Smooth muscle cell (in vitro differentiated cells): ENCODE data around the gene PTCH2. TPM values are rescaled to one million over a fixed set of nuclear protein-coding genes. Genes with fewer than 3 reads are reported as not detected.
A peak's percentile ranks its signal among the peaks of the same experiment; 100 is the strongest.
"Not testable (repeated sequence)": the region's sequence is repeated elsewhere in the genome, so short reads cannot be mapped to it uniquely, and the experiment has no call there.

Experiments
- DNase-seq: peaks from one replicate; lab custom pipeline; 2025; ENCODE audit not compliant: unreplicated experiment; lab: John Stamatoyannopoulos, UW
- H2AFZ ChIP-seq: fragments of 200-600 bp; sonication (generic); 2 replicates; pipeline ENCODE4 v1.6.0; 2016; ENCODE audit warnings: antibody characterized with exemption, low read depth, mild to moderate bottlenecking
- H3F3A ChIP-seq: fragments of 200-600 bp; sonication (generic); 2 replicates; pipeline ENCODE4 v1.6.0; 2017; ENCODE audit warnings: antibody characterized with exemption, low read depth
- H3K27ac ChIP-seq: fragments of 200-600 bp; sonication (generic); 2 replicates; pipeline ENCODE4 v1.5.1; 2016; ENCODE audit warnings: low read depth, mild to moderate bottlenecking
- H3K27me3 ChIP-seq: fragments of 200-600 bp; sonication (generic); 2 replicates; pipeline ENCODE4 v1.6.1; 2016; ENCODE audit warnings: low read depth, mild to moderate bottlenecking
- H3K36me3 ChIP-seq: fragments of 200-600 bp; sonication (generic); 2 replicates; pipeline ENCODE4 v1.5.1; 2016; ENCODE audit warnings: low read depth
- H3K4me1 ChIP-seq: fragments of 200-600 bp; sonication (generic); 2 replicates; pipeline ENCODE4 v1.5.1; 2016; ENCODE audit warnings: low read depth
- H3K4me2 ChIP-seq: fragments of 200-600 bp; sonication (generic); 2 replicates; pipeline ENCODE4 v1.6.0; 2016; ENCODE audit warnings: mild to moderate bottlenecking
- H3K4me3 ChIP-seq: fragments of 200-600 bp; sonication (generic); 2 replicates; pipeline ENCODE4 v1.5.1; 2016; ENCODE audit warnings: mild to moderate bottlenecking
- H3K79me2 ChIP-seq: fragments of 200-600 bp; sonication (generic); 2 replicates; pipeline ENCODE4 v1.6.0; 2016; ENCODE audit warnings: low read depth, mild to moderate bottlenecking
- H3K9ac ChIP-seq: fragments of 200-600 bp; sonication (generic); 2 replicates; pipeline ENCODE4 v1.6.0; 2016; ENCODE audit warnings: low read depth
- H3K9me3 ChIP-seq: fragments of 200-600 bp; sonication (generic); replicated peaks from 2 replicates; pipeline ENCODE4 v1.5.1; 2016; ENCODE audit warnings: low read depth
- H4K20me1 ChIP-seq: fragments of 200-600 bp; sonication (generic); 2 replicates; pipeline ENCODE4 v1.6.0; 2016; ENCODE audit warnings: low read depth
- WGBS: methylation state at CpG from one replicate; pipeline ENCODE4 v1.1.7; 2016; ENCODE audit warnings: low lambda C conversion rate; 5-methylcytosine and 5-hydroxymethylcytosine counted together
- polyA plus RNA-seq: library from polyadenylated mRNA; unstranded; fragments of >200 nt; fragmentation: Nextera tagmentation; extraction: Ambion mirVana; gene quantifications from 2 replicates; pipeline ENCODE4 v1.2.1, GENCODE V29; 2016
- total RNA-seq: library from RNA; depleted of rRNA; stranded (reverse); fragments of >200 nt; gene quantifications from 2 replicates; pipeline ENCODE4 v1.2.3, GENCODE V29; 2014
- TF ChIP-seq, protein P1 (sequence below): fragments of 200-600 bp; sonication (generic); IDR thresholded peaks from 2 replicates; pipeline ENCODE4 v1.5.1; 2017; ENCODE audit warnings: borderline replicate concordance, mild to moderate bottlenecking, antibody characterized with exemption; ENCODE audit not compliant: insufficient read depth, poor library complexity, severe bottlenecking

Gene PTCH2
- total and polyA plus RNA-seq, 2 experiments from 2014 or later, result 0.43 TPM; not detected in 1

DNA sequence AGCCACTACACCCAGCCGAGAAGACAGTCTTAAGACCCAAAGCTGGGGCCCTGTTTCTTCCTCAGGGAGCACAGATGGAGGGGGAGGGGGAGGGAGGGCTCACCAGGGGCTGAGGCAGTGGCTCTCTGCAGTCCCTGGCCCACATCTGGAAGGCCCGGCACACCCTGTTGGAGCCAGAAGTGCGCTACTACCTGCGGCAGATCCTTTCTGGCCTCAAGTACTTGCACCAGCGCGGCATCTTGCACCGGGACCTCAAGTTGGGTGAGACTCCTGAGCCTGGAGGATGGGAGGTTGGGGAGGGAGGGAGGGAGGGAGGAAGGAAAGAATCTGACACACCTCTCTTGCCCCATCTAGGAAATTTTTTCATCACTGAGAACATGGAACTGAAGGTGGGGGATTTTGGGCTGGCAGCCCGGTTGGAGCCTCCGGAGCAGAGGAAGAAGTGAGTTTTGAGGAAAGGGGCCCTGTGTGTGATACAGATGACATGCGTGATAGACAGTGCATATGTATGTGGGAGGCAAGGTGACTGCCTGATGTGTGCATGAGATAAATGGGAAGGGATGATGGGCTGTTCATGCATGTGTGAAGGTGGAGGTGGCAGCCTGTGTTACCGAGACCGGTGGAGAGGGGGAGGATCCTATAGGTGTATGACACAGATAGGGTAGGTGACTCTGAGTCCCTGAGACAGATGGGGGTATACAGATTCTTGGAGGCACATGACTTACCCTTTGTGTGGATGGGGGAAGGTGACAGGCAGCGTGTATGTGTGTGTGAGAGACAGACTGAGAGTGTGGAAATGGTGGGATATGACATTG, 41.4 kb downstream of the PTCH2 start:
- Histone ChIP-seq H3K36me3 (no peaks in the 10 kb centered on the region), H3K9me3 (no peaks in the 10 kb centered on the region), H3K79me2 (peaks cover 41% of the 10 kb centered on the region), H3F3A (peaks cover 15% of the 10 kb centered on the region), H3K4me1 (peaks cover 20% of the 10 kb centered on the region), H4K20me1 (peaks cover 36% of the 10 kb centered on the region), H3K9ac (peak overlapping the region; percentile 97), H3K27me3 (no peaks in the 10 kb centered on the region), H3K4me3 (peak overlapping the region; percentile 96), H3K27ac (peak overlapping the region; percentile 46), H2AFZ (no peak overlapping the region), H3K4me2 (peak overlapping the region; percentile 91)
- WGBS, result 66% methylated on average over 10 of the region's 13 CpGs
- TF ChIP-seq, protein P1, sequence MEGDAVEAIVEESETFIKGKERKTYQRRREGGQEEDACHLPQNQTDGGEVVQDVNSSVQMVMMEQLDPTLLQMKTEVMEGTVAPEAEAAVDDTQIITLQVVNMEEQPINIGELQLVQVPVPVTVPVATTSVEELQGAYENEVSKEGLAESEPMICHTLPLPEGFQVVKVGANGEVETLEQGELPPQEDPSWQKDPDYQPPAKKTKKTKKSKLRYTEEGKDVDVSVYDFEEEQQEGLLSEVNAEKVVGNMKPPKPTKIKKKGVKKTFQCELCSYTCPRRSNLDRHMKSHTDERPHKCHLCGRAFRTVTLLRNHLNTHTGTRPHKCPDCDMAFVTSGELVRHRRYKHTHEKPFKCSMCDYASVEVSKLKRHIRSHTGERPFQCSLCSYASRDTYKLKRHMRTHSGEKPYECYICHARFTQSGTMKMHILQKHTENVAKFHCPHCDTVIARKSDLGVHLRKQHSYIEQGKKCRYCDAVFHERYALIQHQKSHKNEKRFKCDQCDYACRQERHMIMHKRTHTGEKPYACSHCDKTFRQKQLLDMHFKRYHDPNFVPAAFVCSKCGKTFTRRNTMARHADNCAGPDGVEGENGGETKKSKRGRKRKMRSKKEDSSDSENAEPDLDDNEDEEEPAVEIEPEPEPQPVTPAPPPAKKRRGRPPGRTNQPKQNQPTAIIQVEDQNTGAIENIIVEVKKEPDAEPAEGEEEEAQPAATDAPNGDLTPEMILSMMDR, result no peak
- DNase-seq, result no peak

DNA sequence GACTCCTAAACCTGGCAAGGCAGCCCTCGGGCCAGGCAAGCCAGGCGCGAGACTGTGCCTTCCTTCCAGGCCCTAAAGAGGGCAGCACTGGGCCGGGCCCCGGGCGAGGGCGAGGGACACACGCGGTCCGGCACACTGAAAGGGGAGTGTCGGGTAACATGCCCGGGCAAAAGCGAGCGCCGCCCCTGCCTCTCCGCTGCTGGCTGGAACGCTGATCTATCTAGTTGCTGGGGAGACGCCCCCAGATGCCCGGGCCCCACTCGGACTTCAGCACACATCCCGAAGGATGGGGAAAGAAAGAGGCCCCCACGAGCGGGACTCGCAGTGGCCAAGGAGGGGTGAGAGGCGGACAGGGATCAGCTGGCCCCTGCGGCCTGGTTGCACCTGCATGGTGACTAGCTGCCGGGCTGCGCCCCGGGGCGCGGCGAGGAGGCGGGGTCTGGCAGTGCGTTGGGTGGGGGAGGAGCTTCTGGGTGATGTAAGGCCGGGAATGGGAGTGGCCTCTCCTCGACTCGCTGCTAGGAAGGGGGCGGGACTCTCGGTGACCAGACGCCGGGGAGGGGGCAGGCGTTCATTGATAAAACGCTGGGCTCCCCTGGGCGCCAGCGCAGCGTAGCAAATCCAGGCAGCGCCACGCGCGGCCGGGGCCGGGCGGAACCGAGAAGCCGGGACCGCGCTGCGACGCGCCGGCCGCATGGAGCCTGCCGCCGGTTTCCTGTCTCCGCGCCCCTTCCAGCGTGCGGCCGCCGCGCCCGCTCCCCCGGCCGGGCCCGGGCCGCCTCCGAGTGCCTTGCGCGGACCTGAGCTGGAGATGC, 43.1 kb downstream of the PTCH2 start, which contains the start of gene PLK3:
Gene PLK3 (plus strand): TSS at position 608 of the 815 bp plus-strand sequence. CDS start 87 bp downstream, at position 695.
- H3K36me3 ChIP-seq, result no peaks in the 10 kb centered on the region
- H4K20me1 ChIP-seq, result peaks cover 36% of the 10 kb centered on the region
- no peak within 1 kb of the TSS for H2AFZ ChIP-seq
- no peaks in the 10 kb centered on the region for H3K9me3 ChIP-seq
- H3K27me3 ChIP-seq, result no peaks in the 10 kb centered on the region
- DNase-seq, result peak; percentile 100
- 1% methylated on average over 43 of the region's 79 CpGs for WGBS
- H3K79me2 ChIP-seq, result peaks cover 41% of the 10 kb centered on the region
- peak within 1 kb of the TSS; percentile 96 for H3K4me3 ChIP-seq
- H3F3A ChIP-seq, result peaks cover 7% of the 10 kb centered on the region
- peaks cover 16% of the 10 kb centered on the region for H3K4me1 ChIP-seq
- H3K9ac ChIP-seq, result peak within 1 kb of the TSS; percentile 97
- peak within 1 kb of the TSS; percentile 91 for H3K4me2 ChIP-seq
- TF ChIP-seq, protein P1, result peak; percentile 84
- peak within 1 kb of the TSS; percentile 80 for H3K27ac ChIP-seq

DNA sequence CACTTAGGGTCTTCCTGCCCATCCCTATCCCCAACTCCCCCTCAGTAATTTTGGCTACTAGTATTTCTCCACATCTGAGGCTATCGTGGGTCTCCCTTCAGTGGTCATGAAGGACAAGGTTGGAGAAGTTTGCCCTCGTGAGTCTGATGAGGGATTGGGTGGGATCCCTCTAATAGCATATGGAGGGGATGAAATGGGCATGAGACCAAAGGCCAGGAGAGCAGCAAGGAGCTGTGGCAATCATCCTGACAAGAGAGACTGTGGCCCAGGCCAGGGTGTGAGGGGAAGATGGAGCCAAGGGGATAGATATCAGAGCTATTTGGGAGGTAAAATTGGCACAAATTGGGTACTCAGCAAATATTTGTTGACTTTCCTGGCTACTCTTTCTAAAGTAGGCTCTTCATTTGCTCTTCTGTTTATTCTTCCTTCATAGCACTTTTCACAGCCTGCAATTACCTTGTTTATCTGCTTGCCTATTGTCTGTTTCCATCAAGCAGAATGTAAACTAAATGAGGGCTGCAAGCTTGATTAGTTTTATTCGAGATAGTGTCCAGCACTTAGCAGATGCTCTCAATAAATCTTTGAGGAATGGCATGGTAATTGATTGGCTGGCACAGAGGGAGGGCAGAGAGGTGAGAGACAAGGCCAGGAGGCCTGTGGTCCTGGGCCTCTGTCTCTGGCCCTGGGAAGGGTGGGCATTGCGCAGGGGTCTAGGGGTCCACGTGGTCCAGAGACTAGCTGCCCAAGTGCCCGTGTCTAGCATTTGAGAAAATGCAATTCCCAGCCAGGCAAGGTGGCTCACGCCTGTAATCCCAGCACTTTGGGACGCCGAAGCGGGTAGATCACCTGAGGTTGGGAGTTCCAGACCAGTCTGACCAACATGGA, 44.3 kb downstream of the PTCH2 start:
- Histone ChIP-seq H4K20me1 (peaks cover 34% of the 10 kb centered on the region), H3K27me3 (no peaks in the 10 kb centered on the region), H3K36me3 (no peaks in the 10 kb centered on the region), H3K27ac (peak overlapping the region; percentile 80), H2AFZ (no peak overlapping the region), H3F3A (peaks cover 7% of the 10 kb centered on the region), H3K4me2 (peak overlapping the region; percentile 91), H3K4me3 (no peak overlapping the region), H3K9ac (no peak overlapping the region), H3K9me3 (no peaks in the 10 kb centered on the region), H3K4me1 (peaks cover 16% of the 10 kb centered on the region), H3K79me2 (peaks cover 35% of the 10 kb centered on the region)
- TF ChIP-seq, protein P1, result no peak
- 95% methylated on average over 9 of the region's 10 CpGs for WGBS
- DNase-seq, result no peak

DNA sequence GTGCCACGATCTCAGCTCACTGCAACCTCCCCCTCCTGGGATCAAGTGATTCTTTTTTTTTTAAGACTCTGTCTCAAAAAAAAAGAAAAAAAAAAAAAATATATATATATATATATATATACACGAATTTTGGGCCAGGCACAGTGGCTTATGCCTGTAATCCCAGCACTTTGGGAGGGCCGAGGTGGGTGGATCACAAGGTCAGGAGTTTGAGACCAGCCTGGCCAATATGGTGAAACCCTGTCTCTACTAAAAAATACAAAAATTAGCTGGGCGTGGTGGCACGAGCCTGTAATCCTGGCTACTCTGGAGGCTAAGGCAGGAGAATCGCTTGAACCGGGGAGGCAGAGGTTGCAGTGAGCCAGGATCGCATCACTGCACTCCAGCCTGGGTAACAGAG, 45.2 kb downstream of the PTCH2 start:
- H3K4me2 ChIP-seq, H3K27ac ChIP-seq, H3K4me3 ChIP-seq, H3K36me3 ChIP-seq, H3K9me3 ChIP-seq, H3K9ac ChIP-seq, H2AFZ ChIP-seq, H3K27me3 ChIP-seq, H3F3A ChIP-seq, DNase-seq: not testable (repeated sequence)
- Histone ChIP-seq H3K4me1 (peaks cover 16% of the 10 kb centered on the region), H3K79me2 (peaks cover 26% of the 10 kb centered on the region), H4K20me1 (peaks cover 26% of the 10 kb centered on the region)
- WGBS, result 95% methylated on average over 8 of the region's 8 CpGs
